ENCODE data around the gene ANKRD23.

Gene ANKRD23

GRCh38 chr2:96837575-96837974 lies 6.2 kb downstream of the ANKRD23 start:
- no peak for DNase-seq (ENCODE audit: low spot score)

- no peak for DNase-seq (ENCODE audit: low spot score)
Measured at GRCh38 chr2:96835830-96836229, 8.0 kb downstream of the ANKRD23 start.

- DNase-seq (ENCODE audit: low spot score) = peak; percentile 80
Measured at GRCh38 chr2:96832754-96833507, 10.9 kb downstream of the ANKRD23 start.

GRCh38 chr2:96832408-96832753 lies 11.4 kb downstream of the ANKRD23 start:
- DNase-seq (ENCODE audit: low spot score) = no peak

GRCh38 chr2:96831679-96832078 lies 12.1 kb downstream of the ANKRD23 start:
- DNase-seq (ENCODE audit: low spot score) = peak; percentile 33

- DNase-seq (ENCODE audit: low spot score) = no peak
Measured at GRCh38 chr2:96830044-96830562, 13.7 kb downstream of the ANKRD23 start.

- DNase-seq (ENCODE audit: low spot score) = no peak
Measured at GRCh38 chr2:96828874-96829273, 14.9 kb downstream of the ANKRD23 start.

GRCh38 chr2:96828436-96828835 lies 15.4 kb downstream of the ANKRD23 start:
- no peak for DNase-seq (ENCODE audit: low spot score)

GRCh38 chr2:96826546-96827278 lies 17.1 kb downstream of the ANKRD23 start:
- DNase-seq (ENCODE audit: low spot score) = no peak

GRCh38 chr2:96825057-96825456 lies 18.8 kb downstream of the ANKRD23 start:
- no peak for DNase-seq (ENCODE audit: low spot score)

GRCh38 chr2:96824079-96824870 lies 19.5 kb downstream of the ANKRD23 start:
- DNase-seq (ENCODE audit: low spot score) = no peak

GRCh38 chr2:96823198-96823597 lies 20.6 kb downstream of the ANKRD23 start:
- no peak for DNase-seq (ENCODE audit: low spot score)

GRCh38 chr2:96822786-96823185 lies 21.0 kb downstream of the ANKRD23 start:
- no peak for DNase-seq (ENCODE audit: low spot score)

GRCh38 chr2:96821113-96821675 lies 22.6 kb downstream of the ANKRD23 start:
- no peak for DNase-seq (ENCODE audit: low spot score)

GRCh38 chr2:96819876-96820511 lies 23.8 kb downstream of the ANKRD23 start:
- no peak for DNase-seq (ENCODE audit: low spot score)

GRCh38 chr2:96819128-96819875 lies 24.5 kb downstream of the ANKRD23 start:
- DNase-seq (ENCODE audit: low spot score) = no peak

GRCh38 chr2:96817882-96818281 lies 25.9 kb downstream of the ANKRD23 start:
- DNase-seq (ENCODE audit: low spot score) = no peak

- no peak for DNase-seq (ENCODE audit: low spot score)
Measured at GRCh38 chr2:96816836-96817702, 26.8 kb downstream of the ANKRD23 start.

GRCh38 chr2:96816127-96816835 lies 27.5 kb downstream of the ANKRD23 start, which contains the start of gene CNNM3:
CNNM3 (plus strand) TSS chr2:96816268; CDS start chr2:96816278, 10 bp downstream.
- DNase-seq (ENCODE audit: low spot score) = peak; percentile 99

Measured in AG20443 (cell line).